Right lobe of liver (tissue), 4 donors: ENCODE results near the gene TMEM54.

Experiments used
- POLR2A ChIP-seq: fragments of 450-650 bp; IDR thresholded peaks from one replicate; pipeline ENCODE4 v1.6.1; 2017; ENCODE audit warnings: antibody characterized with exemption, mild to moderate bottlenecking
- TF ChIP-seq, protein P1 (sequence below), 4 donors: fragments of 200-600 bp in 3 of 4; fragments of 450-650 bp in 1 of 4; IDR thresholded peaks; one replicate each; pipeline versions ENCODE4 v1.5.1 to v1.8.0; 2016 to 2022; ENCODE audit warnings: antibody characterized with exemption in 4 of 4, mild to moderate bottlenecking in 2 of 4
- donor health status: DM: no; HTN: no; CAD: no.
- donor health status: DM: no; HTN: no; CAD: no.
- donor health status: DM: no; HTN: yes; CAD: no.

DNA sequence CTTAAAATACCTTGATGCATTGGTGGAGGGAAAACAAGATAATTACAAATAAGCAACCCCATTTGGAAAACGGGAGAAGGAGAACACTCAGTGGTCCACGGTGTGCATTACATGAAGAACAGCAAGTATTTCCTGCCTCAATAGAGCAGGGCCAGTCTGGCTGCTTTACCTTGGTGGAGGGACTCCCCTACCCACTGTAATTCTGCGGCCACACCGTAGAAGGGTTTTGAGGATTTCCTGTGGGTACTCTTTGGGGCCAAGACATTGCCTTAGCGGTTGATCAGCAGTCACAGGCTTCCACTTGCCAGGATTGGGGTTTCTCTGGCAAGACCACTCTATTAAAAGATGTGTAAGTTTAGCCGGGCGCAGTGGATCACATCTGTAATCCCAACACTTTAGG lies 16.3 kb upstream of the TMEM54 start:
- TF ChIP-seq POLR2A: no peak
- TF ChIP-seq, protein P1, sequence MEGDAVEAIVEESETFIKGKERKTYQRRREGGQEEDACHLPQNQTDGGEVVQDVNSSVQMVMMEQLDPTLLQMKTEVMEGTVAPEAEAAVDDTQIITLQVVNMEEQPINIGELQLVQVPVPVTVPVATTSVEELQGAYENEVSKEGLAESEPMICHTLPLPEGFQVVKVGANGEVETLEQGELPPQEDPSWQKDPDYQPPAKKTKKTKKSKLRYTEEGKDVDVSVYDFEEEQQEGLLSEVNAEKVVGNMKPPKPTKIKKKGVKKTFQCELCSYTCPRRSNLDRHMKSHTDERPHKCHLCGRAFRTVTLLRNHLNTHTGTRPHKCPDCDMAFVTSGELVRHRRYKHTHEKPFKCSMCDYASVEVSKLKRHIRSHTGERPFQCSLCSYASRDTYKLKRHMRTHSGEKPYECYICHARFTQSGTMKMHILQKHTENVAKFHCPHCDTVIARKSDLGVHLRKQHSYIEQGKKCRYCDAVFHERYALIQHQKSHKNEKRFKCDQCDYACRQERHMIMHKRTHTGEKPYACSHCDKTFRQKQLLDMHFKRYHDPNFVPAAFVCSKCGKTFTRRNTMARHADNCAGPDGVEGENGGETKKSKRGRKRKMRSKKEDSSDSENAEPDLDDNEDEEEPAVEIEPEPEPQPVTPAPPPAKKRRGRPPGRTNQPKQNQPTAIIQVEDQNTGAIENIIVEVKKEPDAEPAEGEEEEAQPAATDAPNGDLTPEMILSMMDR (IDR thresholded peaks at IDR 0.05): no peak
